Measurements from ENCODE around the gene SREBF2. TPM values are rescaled to one million over a fixed set of nuclear protein-coding genes. Genes with fewer than 3 reads are reported as not detected.

Gene SREBF2
- total and polyA plus RNA-seq, 2 donors (not counting 1 experiment from before 2014, with no cell fraction given), result 116 to 287 TPM

- Histone ChIP-seq H3K4me1 (ENCODE audit: control insufficient read depth in 2 of 2, insufficient read depth in 2 of 2, low read length in 2 of 2) (peaks cover 79% of the 10 kb centered on the region in 2 donors), H4K20me1 (ENCODE audit: control insufficient read depth, insufficient read depth, low read length, poor library complexity, severe bottlenecking) (peaks cover 43% of the 10 kb centered on the region), H3K9me3 (ENCODE audit: control extremely low read depth in 1 of 3, control insufficient read depth in 2 of 3, insufficient read depth in 1 of 3, low read length in 2 of 3) (peaks cover 0 to 7% (median 0%) of the 10 kb centered on the region in 3 donors), H3K27ac (ENCODE audit: low read length in 2 of 2) (peak within 1 kb of the TSS; percentile 18 to 59), H3K36me3 (replicated peaks in 1 of 2; ENCODE audit: control extremely low read depth in 1 of 2, control insufficient read depth in 1 of 2, extremely low read depth in 1 of 2, insufficient read depth in 2 of 2, low read length in 1 of 2) (no peaks in the 10 kb centered on the region), H3K79me2 (ENCODE audit: control insufficient read depth, insufficient read depth, low read length) (peaks cover 35% of the 10 kb centered on the region), H3K9ac (ENCODE audit: low read length) (peak within 1 kb of the TSS; percentile 65), H3K4me2 (replicated peaks; ENCODE audit: low read depth, low read length, poor library complexity, severe bottlenecking) (peak within 1 kb of the TSS; percentile 90), H2AFZ (ENCODE audit: insufficient read depth, low read depth, low read length, poor library complexity, severe bottlenecking) (peak within 1 kb of the TSS; percentile 38), H3K4me3 (ENCODE audit: control extremely low read depth in 1 of 5, extremely low read depth in 1 of 5, insufficient read depth in 1 of 5, low read depth in 2 of 5, low read length in 4 of 5) (peak within 1 kb of the TSS in 4 of 5 experiments; percentile 47 to 64 (median 53)), H3K27me3 (replicated peaks in 1 of 4; ENCODE audit: control extremely low read depth in 1 of 4, control insufficient read depth in 3 of 4, insufficient read depth in 4 of 4, low read length in 3 of 4) (peaks cover 0 to 41% (median 21%) of the 10 kb centered on the region in 4 experiments)
- intact Hi-C loops (cut with micrococcal nuclease), result no loop called here
- 12% methylated on average over 44 of the region's 63 CpGs for WGBS (ENCODE audit: insufficient coverage)
- ChIA-PET POLR2A (interaction anchor here (0.6 to 16.8 kb wide), 3 partner anchors 11 to 47 kb away, joined by 3 to 960 read pairs (median 4); partner anchors contain the start of gene TNFRSF13C), CTCF (interaction anchor here (0.7 to 17.9 kb wide), 4 partner anchors 9 to 83 kb away, joined by 3 to 499 read pairs (median 6); partner anchors contain the start of genes SREBF2 and TNFRSF13C)
- H3K27ac Mint-ChIP-seq, result peak within 1 kb of the TSS; percentile 78
- no peaks in the 10 kb centered on the region for H3K9me3 Mint-ChIP-seq (ENCODE audit: insufficient read depth)
- peaks cover 9% of the 10 kb centered on the region for H3K27me3 Mint-ChIP-seq
- peak within 1 kb of the TSS; percentile 79 for H3K4me3 Mint-ChIP-seq
- no peak for TF ChIP-seq CTCF (IDR thresholded peaks at IDR 0.05)
- no peak for TF ChIP-seq EZH2 (IDR thresholded peaks at IDR 0.05; ENCODE audit: borderline replicate concordance, insufficient read depth, low read depth, low read length, poor library complexity, severe bottlenecking)
- ATAC-seq (ENCODE audit: low read depth) (peak; percentile 8), DNase-seq (peak; percentile 82)
- H3K4me1 Mint-ChIP-seq, result peaks cover 68% of the 10 kb centered on the region
Measured at GRCh38 chr22:41915035-41915785, 82.3 kb downstream of the SREBF2 start, which contains the start of gene SHISA8. SHISA8 (minus strand) TSS chr22:41915074; CDS start chr22:41914667, 407 bp downstream.
